Fibroblast of mammary gland (primary cell): ENCODE results near the gene PRR4.

Experiments
- DNase-seq: peaks from one replicate; pipeline ENCODE4 v3.0.0-alpha.2; 2010; ENCODE audit warnings: low read depth
- H3K4me3 ChIP-seq: 2 replicates; pipeline ENCODE4 v1.5.1; 2011; ENCODE audit warnings: low read depth, mild to moderate bottlenecking, low read length, moderate library complexity; ENCODE audit not compliant: control insufficient read depth
- CTCF ChIP-seq: conservative IDR thresholded peaks from 2 replicates; pipeline ENCODE4 v1.5.1; 2011; ENCODE audit warnings: low read depth, low read length, inconsistent platforms; ENCODE audit not compliant: control insufficient read depth, insufficient read depth

PRR4 gene

GRCh38 chr12:10849425-10849878, at the start of gene PRR4:
Gene PRR4 (minus strand): TSS chr12:10849475. CDS start chr12:10849437, 38 bp downstream.
- no peak within 1 kb of the TSS for H3K4me3 ChIP-seq
- no peak for TF ChIP-seq CTCF
- DNase-seq: no peak

- no peak for TF ChIP-seq CTCF
- DNase-seq: no peak
- H3K4me3 ChIP-seq: no peak overlapping the region
Observed at GRCh38 chr12:10896854-10897253, 47.6 kb upstream of the PRR4 start.

- no peak for TF ChIP-seq CTCF
- DNase-seq: no peak
- no peak overlapping the region for H3K4me3 ChIP-seq
Observed at GRCh38 chr12:10891937-10892336, 42.7 kb upstream of the PRR4 start.

- TF ChIP-seq CTCF: no peak
- H3K4me3 ChIP-seq: no peak overlapping the region
- no peak for DNase-seq
Observed at GRCh38 chr12:10889226-10889625, 40.0 kb upstream of the PRR4 start.

- no peak within 1 kb of the TSS for H3K4me3 ChIP-seq
- TF ChIP-seq CTCF: no peak
- no peak for DNase-seq
Observed at GRCh38 chr12:10884086-10884725, 34.9 kb upstream of the PRR4 start, which contains the start of gene PRH1. Gene PRH1 (minus strand): TSS chr12:10884255. CDS start chr12:10884217, 38 bp downstream.

GRCh38 chr12:10873378-10873777, 24.1 kb upstream of the PRR4 start:
- no peak for TF ChIP-seq CTCF
- DNase-seq: no peak

More at GRCh38 chr12:10873378-10873777, 24.1 kb upstream of the PRR4 start:
- no peak overlapping the region for H3K4me3 ChIP-seq
